Transverse colon (tissue), 4 donors: ENCODE data around the gene FXYD3.

Experiments
- EP300 ChIP-seq: sonication (generic); formaldehyde crosslinking; IDR thresholded peaks from one replicate; pipeline ENCODE4 v1.6.1; 2017; ENCODE audit warnings: antibody characterized with exemption, low read depth
- POLR2A ChIP-seq: fragments of 450-650 bp; IDR thresholded peaks from one replicate; pipeline ENCODE4 v1.6.1; 2016; ENCODE audit warnings: antibody characterized with exemption, mild to moderate bottlenecking, moderate library complexity
- POLR2AphosphoS5 ChIP-seq, 3 donors: sonication (generic); formaldehyde crosslinking; IDR thresholded peaks; one replicate each; pipeline ENCODE4 v1.6.1; 2016; ENCODE audit warnings: antibody characterized with exemption in 3 of 3
- TF ChIP-seq, protein P1 (sequence below), 5 experiments: fragments of 200-600 bp in 3 of 5; fragments of 450-650 bp in 2 of 5; sonication (generic) in 3 of 5; IDR thresholded peaks; 1 replicate in 2 of 5; 2 replicates in 3 of 5; pipeline ENCODE4 v1.5.1; 2016 to 2017; ENCODE audit warnings: antibody characterized with exemption in 5 of 5, inconsistent platforms in 3 of 5, mild to moderate bottlenecking in 2 of 5, moderate library complexity in 1 of 5

DNA sequence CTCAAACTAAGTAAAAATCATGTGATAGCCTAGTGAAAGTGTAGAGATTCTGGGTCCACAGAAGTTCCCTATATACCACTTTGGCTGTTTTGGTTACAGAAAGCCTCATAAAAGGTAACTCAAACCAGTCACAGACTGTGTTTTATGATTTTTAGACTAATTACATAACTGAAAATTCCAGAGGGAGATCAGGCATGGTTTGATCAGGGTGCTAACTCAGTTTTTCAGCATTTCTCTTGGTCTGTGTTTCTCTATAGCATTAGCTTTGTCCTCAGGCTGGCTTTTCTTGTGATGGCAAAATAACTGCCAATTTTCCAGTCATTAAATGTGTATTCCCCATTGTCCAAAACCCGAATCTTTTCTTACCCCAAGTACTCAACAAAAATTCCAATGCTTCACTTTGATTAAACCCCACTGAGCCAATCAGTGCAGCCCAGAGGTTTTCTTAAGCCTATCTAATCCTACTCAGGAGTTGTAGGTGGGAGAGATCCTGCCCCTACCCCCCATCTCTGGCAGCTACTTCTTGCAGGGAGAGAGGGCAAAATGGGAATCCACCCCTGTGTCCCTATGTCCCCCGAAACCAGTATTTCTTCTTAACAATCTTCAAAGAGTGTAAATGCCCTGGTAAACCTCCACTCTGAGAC lies 8.6 kb upstream of the FXYD3 start:
- TF ChIP-seq, protein P1, sequence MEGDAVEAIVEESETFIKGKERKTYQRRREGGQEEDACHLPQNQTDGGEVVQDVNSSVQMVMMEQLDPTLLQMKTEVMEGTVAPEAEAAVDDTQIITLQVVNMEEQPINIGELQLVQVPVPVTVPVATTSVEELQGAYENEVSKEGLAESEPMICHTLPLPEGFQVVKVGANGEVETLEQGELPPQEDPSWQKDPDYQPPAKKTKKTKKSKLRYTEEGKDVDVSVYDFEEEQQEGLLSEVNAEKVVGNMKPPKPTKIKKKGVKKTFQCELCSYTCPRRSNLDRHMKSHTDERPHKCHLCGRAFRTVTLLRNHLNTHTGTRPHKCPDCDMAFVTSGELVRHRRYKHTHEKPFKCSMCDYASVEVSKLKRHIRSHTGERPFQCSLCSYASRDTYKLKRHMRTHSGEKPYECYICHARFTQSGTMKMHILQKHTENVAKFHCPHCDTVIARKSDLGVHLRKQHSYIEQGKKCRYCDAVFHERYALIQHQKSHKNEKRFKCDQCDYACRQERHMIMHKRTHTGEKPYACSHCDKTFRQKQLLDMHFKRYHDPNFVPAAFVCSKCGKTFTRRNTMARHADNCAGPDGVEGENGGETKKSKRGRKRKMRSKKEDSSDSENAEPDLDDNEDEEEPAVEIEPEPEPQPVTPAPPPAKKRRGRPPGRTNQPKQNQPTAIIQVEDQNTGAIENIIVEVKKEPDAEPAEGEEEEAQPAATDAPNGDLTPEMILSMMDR (IDR thresholded peaks at IDR 0.05) = no peak
- TF ChIP-seq POLR2A = no peak
- no peak for TF ChIP-seq POLR2AphosphoS5 (IDR thresholded peaks at IDR 0.05)
- no peak for TF ChIP-seq EP300
